HG03442 (cell line): ENCODE results near the gene LRP1B.
A peak's percentile ranks its signal among the peaks of the same experiment; 100 is the strongest.

Experiments used
- ATAC-seq: cut with Tn5 transposase; IDR thresholded peaks from one replicate; pipeline ENCODE4 v1.9.1; 2021; ENCODE audit warnings: mild to moderate bottlenecking, moderate library complexity; ENCODE audit not compliant: unreplicated experiment

Gene LRP1B

GRCh38 chr2:141605163-141605562, 525.7 kb downstream of the LRP1B start:
- no peak for ATAC-seq

GRCh38 chr2:141601511-141602152, 529.2 kb downstream of the LRP1B start:
- no peak for ATAC-seq

GRCh38 chr2:141599721-141600120, 531.1 kb downstream of the LRP1B start:
- no peak for ATAC-seq

GRCh38 chr2:141598982-141599381, 531.8 kb downstream of the LRP1B start:
- ATAC-seq, result no peak

- ATAC-seq, result no peak
Measured at GRCh38 chr2:141595316-141595920, 535.4 kb downstream of the LRP1B start.

- ATAC-seq, result no peak
Measured at GRCh38 chr2:141591787-141592186, 539.0 kb downstream of the LRP1B start.

- no peak for ATAC-seq
Measured at GRCh38 chr2:141590620-141591019, 540.2 kb downstream of the LRP1B start.

- no peak for ATAC-seq
Measured at GRCh38 chr2:141589314-141589713, 541.5 kb downstream of the LRP1B start.

GRCh38 chr2:141586985-141587384, 543.8 kb downstream of the LRP1B start:
- no peak for ATAC-seq

- ATAC-seq, result no peak
Measured at GRCh38 chr2:141582213-141582612, 548.6 kb downstream of the LRP1B start.

- ATAC-seq, result no peak
Measured at GRCh38 chr2:141579071-141579470, 551.7 kb downstream of the LRP1B start.

- ATAC-seq, result no peak
Measured at GRCh38 chr2:141570474-141571131, 560.2 kb downstream of the LRP1B start.

- no peak for ATAC-seq
Measured at GRCh38 chr2:141569941-141570340, 560.9 kb downstream of the LRP1B start.

- no peak for ATAC-seq
Measured at GRCh38 chr2:141565597-141565996, 565.2 kb downstream of the LRP1B start.

GRCh38 chr2:141560723-141561122, 570.1 kb downstream of the LRP1B start:
- ATAC-seq, result no peak

- ATAC-seq, result no peak
Measured at GRCh38 chr2:141557329-141558095, 573.3 kb downstream of the LRP1B start.

GRCh38 chr2:141555876-141556470, 574.8 kb downstream of the LRP1B start:
- ATAC-seq, result no peak

GRCh38 chr2:141554810-141555209, 576.0 kb downstream of the LRP1B start:
- peak; percentile 83 for ATAC-seq

- peak; percentile 85 for ATAC-seq
Measured at GRCh38 chr2:141534666-141535362, 596.0 kb downstream of the LRP1B start.

GRCh38 chr2:141529659-141530058, 601.2 kb downstream of the LRP1B start:
- ATAC-seq, result no peak

GRCh38 chr2:141528990-141529389, 601.8 kb downstream of the LRP1B start:
- peak; percentile 82 for ATAC-seq
